Bronchial epithelial cell (primary cell): ENCODE measurements around the gene TBX21. TPM values are rescaled to one million over a fixed set of nuclear protein-coding genes. Genes with fewer than 3 reads are reported as not detected.
A peak's percentile ranks its signal among the peaks of the same experiment; 100 is the strongest.

Experiments used
- DNase-seq: peaks from one replicate; pipeline ENCODE4 v3.0.0-alpha.2; 2010; ENCODE audit warnings: low read depth
- FAIRE-seq: peaks from 2 replicates; lab custom pipeline; 2011; peaks lifted over from hg19 to GRCh38; lab: Jason Lieb, UNC
- H3K27me3 ChIP-seq: 2 replicates; pipeline ENCODE4 v1.5.1; 2011; ENCODE audit warnings: low read length; ENCODE audit not compliant: control insufficient read depth, insufficient read depth
- H3K36me3 ChIP-seq: 2 replicates; pipeline ENCODE4 v1.5.1; 2011; ENCODE audit warnings: low read length; ENCODE audit not compliant: control insufficient read depth, insufficient read depth
- H3K4me3 ChIP-seq: 2 replicates; pipeline ENCODE4 v1.5.1; 2011; ENCODE audit warnings: mild to moderate bottlenecking, low read depth, low read length, control low read depth
- CTCF ChIP-seq: IDR thresholded peaks from 2 replicates; pipeline ENCODE4 v1.5.1; 2011; ENCODE audit warnings: mild to moderate bottlenecking, moderate library complexity, low read length, control low read depth, inconsistent platforms; ENCODE audit not compliant: insufficient read depth, severe bottlenecking
- total RNA-seq: library from RNA; depleted of rRNA; stranded (reverse); fragments of >200 nt; gene quantifications from 2 replicates; pipeline ENCODE4 v1.2.1, GENCODE V29; 2014

Gene TBX21
- total RNA-seq, 1 donor from 2014 or later, result not detected

GRCh38 chr17:47719411-47720152 is 13.5 kb upstream of the TBX21 start:
- DNase-seq (peak; percentile 27), FAIRE-seq (no peak)
- Histone ChIP-seq H3K36me3 (no peaks in the 10 kb centered on the region), H3K27me3 (peaks cover 38% of the 10 kb centered on the region), H3K4me3 (no peak overlapping the region)
- TF ChIP-seq CTCF, result no peak

- Histone ChIP-seq H3K4me3 (no peak overlapping the region), H3K27me3 (peaks cover 38% of the 10 kb centered on the region), H3K36me3 (no peaks in the 10 kb centered on the region)
- no peak for FAIRE-seq
- DNase-seq, result no peak
- no peak for TF ChIP-seq CTCF
Observed at GRCh38 chr17:47720196-47720595, 12.8 kb upstream of the TBX21 start.

GRCh38 chr17:47720754-47721533 is 12.1 kb upstream of the TBX21 start:
- Histone ChIP-seq H3K27me3 (peaks cover 38% of the 10 kb centered on the region), H3K36me3 (no peaks in the 10 kb centered on the region), H3K4me3 (no peak overlapping the region)
- DNase-seq (peak; percentile 11), FAIRE-seq (no peak)
- no peak for TF ChIP-seq CTCF

- TF ChIP-seq CTCF, result no peak
- FAIRE-seq, result no peak
- no peak overlapping the region for H3K4me3 ChIP-seq
Observed at GRCh38 chr17:47721725-47722124, 11.3 kb upstream of the TBX21 start.

GRCh38 chr17:47724705-47725104 is 8.3 kb upstream of the TBX21 start:
- Histone ChIP-seq H3K36me3 (no peaks in the 10 kb centered on the region), H3K27me3 (peaks cover 30% of the 10 kb centered on the region), H3K4me3 (no peak overlapping the region)
- no peak for TF ChIP-seq CTCF
- no peak for FAIRE-seq
- no peak for DNase-seq

More at GRCh38 chr17:47721725-47722124, 11.3 kb upstream of the TBX21 start:
- DNase-seq, result no peak
- Histone ChIP-seq H3K36me3 (no peaks in the 10 kb centered on the region), H3K27me3 (peaks cover 36% of the 10 kb centered on the region)
